Measurements from ENCODE around the gene ATP6V0B.

Gene ATP6V0B

DNA sequence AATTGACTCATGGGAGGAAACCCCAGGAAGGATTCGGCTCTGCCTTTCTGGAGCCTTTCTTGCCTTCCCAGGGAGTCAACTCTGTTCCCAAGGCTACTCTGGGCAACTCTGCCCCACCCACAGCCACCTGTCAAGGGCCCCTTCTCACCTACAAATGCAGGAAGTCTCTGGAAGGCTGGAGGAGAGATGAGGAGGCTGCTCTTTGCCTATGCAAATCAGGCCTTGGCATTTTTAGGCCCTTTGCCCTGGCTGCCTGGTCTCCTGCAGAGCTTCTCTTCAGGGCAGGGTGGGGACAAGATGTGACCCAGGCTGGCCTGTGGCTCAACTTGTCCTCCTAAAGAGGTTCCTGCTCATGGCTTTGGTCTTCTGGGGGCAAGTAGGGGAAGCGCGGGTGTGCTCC lies 51.1 kb downstream of the ATP6V0B start:
- Histone ChIP-seq H3K36me3 (ENCODE audit: control insufficient read depth in 1 of 2, insufficient read depth in 2 of 2, low read length in 2 of 2) (no peaks in the 10 kb centered on the region), H3K27ac (ENCODE audit: low read length) (no peak overlapping the region), H3K4me3 (ENCODE audit: low read depth in 1 of 2, low read length in 2 of 2) (no peak overlapping the region), H3K9me3 (ENCODE audit: control insufficient read depth in 1 of 2, low read length in 2 of 2) (no peaks in the 10 kb centered on the region), H3K27me3 (ENCODE audit: low read depth, low read length) (no peaks in the 10 kb centered on the region), H3K4me1 (ENCODE audit: control insufficient read depth in 1 of 2, insufficient read depth in 2 of 2, low read length in 2 of 2) (peaks cover 5 to 10% of the 10 kb centered on the region in 2 donors)

DNA sequence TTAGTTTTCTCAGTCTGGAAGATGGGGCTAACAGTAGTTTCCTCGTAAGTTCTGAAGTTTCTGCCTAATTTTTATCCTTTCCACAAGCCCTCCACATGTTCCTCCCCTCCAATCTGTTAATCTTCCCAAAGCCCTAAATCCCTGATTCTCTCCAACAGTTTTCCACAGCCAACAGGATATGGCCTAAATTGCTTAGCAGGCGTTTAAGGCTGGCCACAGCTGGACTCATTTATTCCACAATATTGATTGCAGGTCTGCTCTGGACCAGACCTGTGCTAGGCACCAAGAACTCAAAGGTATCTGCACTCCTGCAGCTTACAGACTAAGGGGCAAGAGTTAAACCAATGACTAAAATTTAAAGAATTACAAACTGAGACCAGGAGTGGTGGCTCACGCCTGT lies 52.6 kb downstream of the ATP6V0B start:
- no peak overlapping the region for H3K4me3 ChIP-seq (ENCODE audit: low read depth in 1 of 2, low read length in 2 of 2)
- H3K4me1 ChIP-seq (ENCODE audit: control insufficient read depth in 1 of 2, insufficient read depth in 2 of 2, low read length in 2 of 2): peaks cover 5 to 20% of the 10 kb centered on the region in 2 donors
- no peak overlapping the region for H3K27ac ChIP-seq (ENCODE audit: low read length)
- no peaks in the 10 kb centered on the region for H3K9me3 ChIP-seq (ENCODE audit: control insufficient read depth in 1 of 2, low read length in 2 of 2)
- no peaks in the 10 kb centered on the region for H3K36me3 ChIP-seq (ENCODE audit: control insufficient read depth in 1 of 2, insufficient read depth in 2 of 2, low read length in 2 of 2)
- H3K27me3 ChIP-seq (ENCODE audit: low read depth, low read length): no peaks in the 10 kb centered on the region

Data from muscle layer of duodenum (tissue), 2 donors.